Astrocyte (in vitro differentiated cells and primary cell): Measurements from ENCODE around the gene RBBP8. TPM values are rescaled to one million over a fixed set of nuclear protein-coding genes. Genes with fewer than 3 reads are reported as not detected.

Experiments used
- DNase-seq: peaks from one replicate; pipeline ENCODE4 v3.0.0-alpha.2; 2010; ENCODE audit warnings: low read depth
- FAIRE-seq: peaks from 2 replicates; lab custom pipeline; 2011; peaks lifted over from hg19 to GRCh38; lab: Jason Lieb, UNC
- H2AFZ ChIP-seq: 2 replicates; pipeline ENCODE4 v1.6.0; 2012; ENCODE audit warnings: low read depth, low read length, inconsistent platforms
- H3K27ac ChIP-seq: 2 replicates; pipeline ENCODE4 v1.5.1; 2011; ENCODE audit warnings: low read depth, low read length, inconsistent platforms
- H3K27me3 ChIP-seq: 2 replicates; pipeline ENCODE4 v1.6.0; 2011; ENCODE audit warnings: low read length, inconsistent platforms; ENCODE audit not compliant: insufficient read depth
- H3K36me3 ChIP-seq: 2 replicates; pipeline ENCODE4 v1.5.1; 2011; ENCODE audit warnings: low read length, inconsistent platforms; ENCODE audit not compliant: insufficient read depth
- H3K4me1 ChIP-seq: 2 replicates; pipeline ENCODE4 v1.5.1; 2011; ENCODE audit warnings: low read length, inconsistent platforms; ENCODE audit not compliant: insufficient read depth
- H3K4me2 ChIP-seq: 2 replicates; pipeline ENCODE4 v1.6.0; 2012; ENCODE audit warnings: low read length, inconsistent platforms
- H3K4me3 ChIP-seq: 2 replicates; pipeline ENCODE4 v1.5.1; 2011; ENCODE audit warnings: low read depth, mild to moderate bottlenecking, low read length, inconsistent platforms; ENCODE audit not compliant: insufficient read depth
- H3K79me2 ChIP-seq: 2 replicates; pipeline ENCODE4 v1.6.0; 2012; ENCODE audit warnings: mild to moderate bottlenecking, low read length, inconsistent platforms; ENCODE audit not compliant: insufficient read depth
- H3K9ac ChIP-seq: 2 replicates; pipeline ENCODE4 v1.6.0; 2012; ENCODE audit warnings: mild to moderate bottlenecking, low read length, inconsistent platforms
- H3K9me3 ChIP-seq: 2 replicates; pipeline ENCODE4 v1.5.1; 2012; ENCODE audit warnings: low read depth, mild to moderate bottlenecking, low read length, inconsistent platforms; ENCODE audit not compliant: insufficient read depth
- H4K20me1 ChIP-seq: 2 replicates; pipeline ENCODE4 v1.6.0; 2012; ENCODE audit warnings: low read length, inconsistent platforms; ENCODE audit not compliant: insufficient read depth
- H3K27ac Mint-ChIP-seq: one replicate; pipeline ENCODE4 v1.8.0; 2021; ENCODE audit warnings: mild to moderate bottlenecking, mixed read lengths; ENCODE audit not compliant: unreplicated experiment
- H3K27me3 Mint-ChIP-seq: one replicate; pipeline ENCODE4 v1.8.0; 2021; ENCODE audit warnings: low read depth, mixed read lengths; ENCODE audit not compliant: unreplicated experiment
- H3K36me3 Mint-ChIP-seq: one replicate; pipeline ENCODE4 v1.8.0; 2021; ENCODE audit warnings: low read depth, mixed read lengths; ENCODE audit not compliant: unreplicated experiment
- H3K4me1 Mint-ChIP-seq: one replicate; pipeline ENCODE4 v1.8.0; 2021; ENCODE audit warnings: low read depth, mixed read lengths; ENCODE audit not compliant: unreplicated experiment
- H3K4me3 Mint-ChIP-seq: one replicate; pipeline ENCODE4 v1.8.0; 2021; ENCODE audit warnings: mild to moderate bottlenecking, moderate library complexity, mixed read lengths; ENCODE audit not compliant: unreplicated experiment
- H3K9me3 Mint-ChIP-seq: one replicate; pipeline ENCODE4 v1.8.0; 2021; ENCODE audit warnings: mild to moderate bottlenecking, mixed read lengths; ENCODE audit not compliant: unreplicated experiment
- CTCF ChIP-seq: IDR thresholded peaks from 2 replicates; pipeline ENCODE4 v1.5.1; 2011; ENCODE audit warnings: low read depth, mild to moderate bottlenecking, inconsistent platforms, low read length, moderate library complexity; ENCODE audit not compliant: insufficient read depth
- EZH2 ChIP-seq: IDR thresholded peaks from 2 replicates; pipeline ENCODE4 v1.6.1; 2012; ENCODE audit warnings: mild to moderate bottlenecking, low read length, inconsistent platforms; ENCODE audit not compliant: insufficient read depth
- total RNA-seq: library from RNA; stranded (reverse); gene quantifications from 2 replicates; pipeline ENCODE4 v1.2.1, GENCODE V29; 2021

RBBP8 gene
- total RNA-seq, 1 donor from 2014 or later, result 23.4 TPM

GRCh38 chr18:22939649-22940048, 6.5 kb downstream of the RBBP8 start:
- H3K9me3 Mint-ChIP-seq, result no peaks in the 10 kb centered on the region
- H3K27me3 ChIP-seq, result no peaks in the 10 kb centered on the region

GRCh38 chr18:22943847-22944246, 10.7 kb downstream of the RBBP8 start:
- no peak for FAIRE-seq
- Mint-ChIP-seq H3K27ac (no peak overlapping the region), H3K27me3 (no peaks in the 10 kb centered on the region), H3K9me3 (no peaks in the 10 kb centered on the region), H3K4me3 (no peak overlapping the region), H3K36me3 (no peaks in the 10 kb centered on the region), H3K4me1 (peaks cover 4% of the 10 kb centered on the region)
- no peak overlapping the region for H3K9ac ChIP-seq
- H3K4me1 ChIP-seq, result no peaks in the 10 kb centered on the region
- peaks cover 8% of the 10 kb centered on the region for H3K79me2 ChIP-seq
- peaks cover under 1% of the 10 kb centered on the region for H3K36me3 ChIP-seq
- H3K9me3 ChIP-seq, result no peaks in the 10 kb centered on the region
- TF ChIP-seq EZH2 (no peak), CTCF (no peak)
- no peaks in the 10 kb centered on the region for H3K27me3 ChIP-seq
- H3K4me3 ChIP-seq, result no peak overlapping the region
- no peak overlapping the region for H3K27ac ChIP-seq
- H2AFZ ChIP-seq, result no peak overlapping the region
- DNase-seq, result no peak
- H3K4me2 ChIP-seq, result no peak overlapping the region
- H4K20me1 ChIP-seq, result no peaks in the 10 kb centered on the region

More at GRCh38 chr18:22939649-22940048, 6.5 kb downstream of the RBBP8 start:
- TF ChIP-seq EZH2, result no peak
- TF ChIP-seq CTCF, result no peak
- no peak for DNase-seq
- Histone ChIP-seq H3K4me2 (no peak overlapping the region), H2AFZ (no peak overlapping the region), H3K36me3 (no peaks in the 10 kb centered on the region), H4K20me1 (no peaks in the 10 kb centered on the region), H3K4me3 (no peak overlapping the region), H3K4me1 (peaks cover 3% of the 10 kb centered on the region), H3K79me2 (peaks cover 34% of the 10 kb centered on the region), H3K9ac (no peak overlapping the region), H3K27ac (no peak overlapping the region), H3K9me3 (no peaks in the 10 kb centered on the region)
- H3K4me1 Mint-ChIP-seq, result no peaks in the 10 kb centered on the region
- H3K27me3 Mint-ChIP-seq, result no peaks in the 10 kb centered on the region
- no peak for FAIRE-seq
- H3K4me3 Mint-ChIP-seq, result no peak overlapping the region
- H3K27ac Mint-ChIP-seq, result no peak overlapping the region
- H3K36me3 Mint-ChIP-seq, result peaks cover 4% of the 10 kb centered on the region

GRCh38 chr18:22946217-22946616, 13.1 kb downstream of the RBBP8 start:
- Histone ChIP-seq H2AFZ (no peak overlapping the region), H3K36me3 (peaks cover 7% of the 10 kb centered on the region), H3K79me2 (peaks cover 5% of the 10 kb centered on the region), H3K27me3 (no peaks in the 10 kb centered on the region), H3K4me2 (no peak overlapping the region), H3K9ac (no peak overlapping the region), H3K9me3 (no peaks in the 10 kb centered on the region), H4K20me1 (no peaks in the 10 kb centered on the region), H3K4me1 (no peaks in the 10 kb centered on the region), H3K27ac (no peak overlapping the region), H3K4me3 (no peak overlapping the region)
- Mint-ChIP-seq H3K4me3 (no peak overlapping the region), H3K9me3 (no peaks in the 10 kb centered on the region), H3K4me1 (peaks cover 4% of the 10 kb centered on the region), H3K27me3 (no peaks in the 10 kb centered on the region), H3K36me3 (peaks cover 2% of the 10 kb centered on the region), H3K27ac (no peak overlapping the region)
- no peak for FAIRE-seq
- TF ChIP-seq CTCF (no peak), EZH2 (no peak)
- no peak for DNase-seq
